ENCODE results near the gene THG1L.
A peak's percentile ranks its signal among the peaks of the same experiment; 100 is the strongest.
"Not testable (repeated sequence)": the region's sequence is repeated elsewhere in the genome, so short reads cannot be mapped to it uniquely, and the experiment has no call there.

THG1L gene

GRCh38 chr5:157727858-157728257, 3.4 kb upstream of the THG1L start:
- DNase-seq (ENCODE audit: low read depth in 2 of 2) = not testable (repeated sequence)

- no peak for DNase-seq (ENCODE audit: low read depth in 2 of 2)
These were observed 1.4 kb upstream of the THG1L start for GRCh38 chr5:157729858-157730257.

- no peak for DNase-seq (ENCODE audit: low read depth in 2 of 2)
These were observed 334 bp upstream of the THG1L start for GRCh38 chr5:157730900-157731271.

- DNase-seq (ENCODE audit: low read depth in 2 of 2) = no peak
These were observed 902 bp downstream of the THG1L start for GRCh38 chr5:157732130-157732514.

- no peak for DNase-seq (ENCODE audit: low read depth in 2 of 2)
These were observed 1.5 kb downstream of the THG1L start for GRCh38 chr5:157732596-157733262.

- DNase-seq (ENCODE audit: low read depth in 2 of 2) = no peak
These were observed 3.2 kb downstream of the THG1L start for GRCh38 chr5:157734436-157734835.

- no peak for DNase-seq (ENCODE audit: low read depth in 2 of 2)
These were observed 4.8 kb downstream of the THG1L start for GRCh38 chr5:157735991-157736390.

- DNase-seq (ENCODE audit: low read depth in 2 of 2) = no peak
These were observed 8.4 kb downstream of the THG1L start for GRCh38 chr5:157739388-157740228.

- no peak for DNase-seq (ENCODE audit: low read depth in 2 of 2)
These were observed 9.0 kb downstream of the THG1L start for GRCh38 chr5:157740229-157740610.

GRCh38 chr5:157741131-157741530, 9.9 kb downstream of the THG1L start:
- no peak for DNase-seq (ENCODE audit: low read depth in 2 of 2)

- DNase-seq (ENCODE audit: low read depth in 2 of 2) = peak; percentile 38 to 50
These were observed 12.2 kb downstream of the THG1L start, which contains the start of gene LSM11 for GRCh38 chr5:157743163-157744050. Gene LSM11, plus strand, starts transcription at chr5:157743712. Its CDS starts 39 bp downstream, at chr5:157743751.

GRCh38 chr5:157744051-157745011, 13.1 kb downstream of the THG1L start:
- DNase-seq (ENCODE audit: low read depth in 2 of 2) = no peak

GRCh38 chr5:157745041-157745456, 13.8 kb downstream of the THG1L start:
- no peak for DNase-seq (ENCODE audit: low read depth in 2 of 2)

GRCh38 chr5:157747173-157747740, 16.0 kb downstream of the THG1L start:
- no peak for DNase-seq (ENCODE audit: low read depth in 2 of 2)

GRCh38 chr5:157747766-157748700, 16.8 kb downstream of the THG1L start:
- no peak for DNase-seq (ENCODE audit: low read depth in 2 of 2)

GRCh38 chr5:157748760-157749461, 17.7 kb downstream of the THG1L start:
- peak; percentile 62 to 66 for DNase-seq (ENCODE audit: low read depth in 2 of 2)

- DNase-seq (ENCODE audit: low read depth in 2 of 2) = no peak
These were observed 18.2 kb downstream of the THG1L start for GRCh38 chr5:157749462-157749799.

GRCh38 chr5:157750320-157750719, 19.1 kb downstream of the THG1L start:
- no peak for DNase-seq (ENCODE audit: low read depth in 2 of 2)

- DNase-seq (ENCODE audit: low read depth in 2 of 2) = no peak
These were observed 24.9 kb downstream of the THG1L start for GRCh38 chr5:157756122-157756521.

All from fibroblast of skin of left biceps (primary cell).